HepG2 (cell line): ENCODE measurements around the gene FMNL1. TPM values are rescaled to one million over a fixed set of nuclear protein-coding genes. Genes with fewer than 3 reads are reported as not detected.

Experiments
- BCL6 ChIP-seq: IDR thresholded peaks from 2 replicates; pipeline ENCODE4 v1.6.1; 2016; ENCODE audit warnings: missing genetic modification reagents, missing compliant biosample characterization
- DPF2 ChIP-seq: sonication (generic); formaldehyde crosslinking; IDR thresholded peaks from 2 replicates; pipeline ENCODE4 v1.4.0; 2020; ENCODE audit warnings: mild to moderate bottlenecking, low read depth, missing genetic modification reagents, borderline replicate concordance
- EED ChIP-seq: sonication (generic); formaldehyde crosslinking; IDR thresholded peaks from 2 replicates; pipeline ENCODE4 v1.5.0; 2020; ENCODE audit warnings: mild to moderate bottlenecking, missing genetic modification reagents
- HOXA5 ChIP-seq: sonication (generic); formaldehyde crosslinking; IDR thresholded peaks from 2 replicates; pipeline ENCODE4 v1.4.0; 2020; ENCODE audit warnings: missing genetic modification reagents
- MAF1 ChIP-seq: sonication (generic); formaldehyde crosslinking; IDR thresholded peaks from 2 replicates; pipeline ENCODE4 v1.5.0; 2020; ENCODE audit warnings: missing genetic modification reagents, borderline replicate concordance
- SALL2 ChIP-seq: sonication (generic); formaldehyde crosslinking; IDR thresholded peaks from 2 replicates; pipeline ENCODE4 v1.8.1; 2023; ENCODE audit warnings: mild to moderate bottlenecking, missing genetic modification reagents, inconsistent platforms
- SOX13 ChIP-seq, 3 experiments: fragments of 450-650 bp in 1 of 3; sonication (generic) in 1 of 3; formaldehyde crosslinking in 1 of 3; IDR thresholded peaks in 2 of 3; conservative IDR thresholded peaks in 1 of 3; 2 replicates each; pipeline versions ENCODE4 v1.5.0 to v1.6.1; 2016 to 2020; ENCODE audit warnings: antibody characterized with exemption in 1 of 3, mild to moderate bottlenecking in 1 of 3, missing compliant biosample characterization in 1 of 3, missing genetic modification reagents in 1 of 3, moderate library complexity in 1 of 3
- ZC3H13 ChIP-seq: sonication (generic); formaldehyde crosslinking; IDR thresholded peaks from 2 replicates; pipeline ENCODE4 v1.8.1; 2023; ENCODE audit warnings: mild to moderate bottlenecking, missing genetic modification reagents, moderate library complexity
- ZNF230 ChIP-seq: sonication (generic); formaldehyde crosslinking; IDR thresholded peaks from 2 replicates; pipeline ENCODE4 v1.4.0; 2020; ENCODE audit warnings: mild to moderate bottlenecking, missing genetic modification reagents
- ZNF232 ChIP-seq: sonication (generic); formaldehyde crosslinking; IDR thresholded peaks from 2 replicates; pipeline ENCODE4 v1.4.0; 2020; ENCODE audit warnings: missing genetic modification reagents, borderline replicate concordance
- ZNF775 ChIP-seq: sonication (generic); formaldehyde crosslinking; IDR thresholded peaks from 2 replicates; pipeline ENCODE4 v1.4.0; 2020; ENCODE audit warnings: missing genetic modification reagents, mild to moderate bottlenecking, moderate library complexity, borderline replicate concordance
- polyA plus RNA-seq, 8 experiments: library from polyadenylated mRNA; depleted of rRNA in 3 of 8; stranded (reverse) in 7 of 8; unstranded in 1 of 8; fragments of >200 nt; fragmentation: Illumina TruSeq in 4 of 8; extraction: Trizol in 4 of 8; gene quantifications; 2 replicates each; pipeline versions ENCODE4 v1.2.1 to v1.2.3, GENCODE V29; 2011 to 2016; ENCODE audit warnings: low read depth in 4 of 8, missing spikeins in 1 of 8, mixed read lengths in 1 of 8; ENCODE audit not compliant: insufficient read depth in 1 of 8
- total RNA-seq, 5 experiments: library from RNA; depleted of rRNA; stranded (reverse); fragments of >200 nt; fragmentation: Illumina TruSeq; extraction: Trizol; gene quantifications; 2 replicates each; pipeline ENCODE4 v1.2.3, GENCODE V29; 2016; ENCODE audit warnings: low read depth in 1 of 5
- TF ChIP-seq, protein P1 (sequence below): sonication (generic); formaldehyde crosslinking; IDR thresholded peaks from 2 replicates; pipeline ENCODE4 v1.5.0; 2020; ENCODE audit warnings: mild to moderate bottlenecking, missing genetic modification reagents
- TF ChIP-seq, protein P2 (sequence below): sonication (generic); formaldehyde crosslinking; IDR thresholded peaks from 2 replicates; pipeline ENCODE4 v1.5.1; 2020; ENCODE audit warnings: missing genetic modification reagents, mild to moderate bottlenecking, borderline replicate concordance
- TF ChIP-seq, protein P3 (sequence below): sonication (generic); formaldehyde crosslinking; IDR thresholded peaks from 2 replicates; pipeline ENCODE4 v1.5.1; 2020; ENCODE audit warnings: mild to moderate bottlenecking, missing genetic modification reagents, moderate library complexity
- TF ChIP-seq, protein P4 (sequence below): sonication (generic); formaldehyde crosslinking; IDR thresholded peaks from 2 replicates; pipeline ENCODE4 v1.9.0; 2022; ENCODE audit warnings: low read depth, missing genetic modification reagents
- TF ChIP-seq, protein P5 (sequence below): sonication (generic); formaldehyde crosslinking; IDR thresholded peaks from 2 replicates; pipeline ENCODE4 v1.8.0; 2022; ENCODE audit warnings: mild to moderate bottlenecking, missing genetic modification reagents, borderline replicate concordance
- TF ChIP-seq, protein P6 (sequence below): IDR thresholded peaks from 2 replicates; pipeline ENCODE4 v1.6.1; 2016; ENCODE audit warnings: mild to moderate bottlenecking

Gene FMNL1
- total and polyA plus RNA-seq, 2 of the 13 experiments (the other 11 are each of a cell fraction or from before 2014, with no cell fraction given) = 0.53 to 0.70 TPM

DNA sequence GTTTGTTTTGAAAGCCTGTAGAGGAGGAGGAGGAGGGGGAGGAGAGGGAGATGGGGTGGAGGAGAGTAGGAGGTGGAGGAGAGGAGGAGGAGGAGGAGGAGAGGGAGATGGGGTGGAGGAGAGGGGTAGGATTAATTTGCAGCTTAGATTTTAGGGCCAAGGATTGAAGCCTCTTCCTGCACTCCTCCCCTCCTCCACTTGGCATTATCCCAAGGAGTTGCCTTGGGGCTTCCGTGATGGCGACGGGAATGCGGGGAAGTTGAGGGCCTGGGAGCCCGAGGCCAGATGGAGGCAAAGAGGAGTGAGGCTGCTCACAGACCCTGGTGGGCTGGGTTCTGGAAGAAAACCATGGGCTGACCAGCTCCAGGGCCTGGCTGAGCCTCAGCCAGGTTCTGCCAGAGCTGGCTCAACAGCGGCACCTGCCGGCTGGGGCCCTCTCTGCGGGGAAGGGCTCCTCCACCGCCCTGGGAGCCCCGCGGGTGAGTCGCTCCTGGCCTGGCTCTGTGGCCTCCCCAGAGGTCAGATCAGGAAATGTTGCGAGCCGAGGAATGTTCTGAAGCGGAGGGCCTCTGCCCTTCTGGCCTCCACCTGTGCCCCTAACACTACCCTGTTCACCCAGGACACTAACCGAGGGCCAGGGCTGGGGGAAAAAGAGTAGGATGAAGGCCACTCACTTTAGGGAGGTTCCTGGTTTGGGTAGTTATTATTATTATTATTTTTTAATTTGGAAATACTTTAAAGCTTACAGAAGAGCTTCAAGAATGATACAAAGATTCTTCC, 23.9 kb upstream of the FMNL1 start (continued):
- TF ChIP-seq SOX13 (IDR thresholded peaks at IDR 0.05) = no peak
- peak in 1 of 2 experiments; percentile 77; a peak in 2 of 4 replicates for TF ChIP-seq SOX13 (CRISPR knock-in tag; conservative IDR thresholded peaks at IDR 0.05 in 1 of 2, IDR thresholded peaks at IDR 0.05 in 1 of 2)
- TF ChIP-seq, protein P1, sequence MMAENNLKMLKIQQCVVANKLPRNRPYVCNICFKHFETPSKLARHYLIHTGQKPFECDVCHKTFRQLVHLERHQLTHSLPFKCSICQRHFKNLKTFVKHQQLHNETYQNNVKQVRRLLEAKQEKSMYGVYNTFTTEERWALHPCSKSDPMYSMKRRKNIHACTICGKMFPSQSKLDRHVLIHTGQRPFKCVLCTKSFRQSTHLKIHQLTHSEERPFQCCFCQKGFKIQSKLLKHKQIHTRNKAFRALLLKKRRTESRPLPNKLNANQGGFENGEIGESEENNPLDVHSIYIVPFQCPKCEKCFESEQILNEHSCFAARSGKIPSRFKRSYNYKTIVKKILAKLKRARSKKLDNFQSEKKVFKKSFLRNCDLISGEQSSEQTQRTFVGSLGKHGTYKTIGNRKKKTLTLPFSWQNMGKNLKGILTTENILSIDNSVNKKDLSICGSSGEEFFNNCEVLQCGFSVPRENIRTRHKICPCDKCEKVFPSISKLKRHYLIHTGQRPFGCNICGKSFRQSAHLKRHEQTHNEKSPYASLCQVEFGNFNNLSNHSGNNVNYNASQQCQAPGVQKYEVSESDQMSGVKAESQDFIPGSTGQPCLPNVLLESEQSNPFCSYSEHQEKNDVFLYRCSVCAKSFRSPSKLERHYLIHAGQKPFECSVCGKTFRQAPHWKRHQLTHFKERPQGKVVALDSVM (CRISPR knock-in tag) = peak; percentile 99
- peak; percentile 82; the same call in 1 of the 2 replicates for TF ChIP-seq HOXA5 (CRISPR knock-in tag)
- TF ChIP-seq, protein P2, sequence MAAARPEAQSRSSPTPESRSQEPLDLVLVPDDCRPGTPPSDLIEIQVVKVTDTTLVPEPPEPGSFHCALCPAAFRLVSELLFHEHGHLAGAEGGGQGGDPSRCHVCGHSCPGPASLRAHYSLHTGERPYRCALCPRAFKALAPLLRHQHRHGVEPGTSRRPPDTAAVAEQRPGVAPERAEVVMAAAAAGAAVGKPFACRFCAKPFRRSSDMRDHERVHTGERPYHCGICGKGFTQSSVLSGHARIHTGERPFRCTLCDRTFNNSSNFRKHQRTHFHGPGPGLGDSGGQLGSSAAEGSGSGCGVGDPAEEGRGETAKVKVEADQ (CRISPR knock-in tag) = peak; percentile 78; the same call in 1 of the 2 replicates
- TF ChIP-seq ZNF775 = no peak
- TF ChIP-seq, protein P3, sequence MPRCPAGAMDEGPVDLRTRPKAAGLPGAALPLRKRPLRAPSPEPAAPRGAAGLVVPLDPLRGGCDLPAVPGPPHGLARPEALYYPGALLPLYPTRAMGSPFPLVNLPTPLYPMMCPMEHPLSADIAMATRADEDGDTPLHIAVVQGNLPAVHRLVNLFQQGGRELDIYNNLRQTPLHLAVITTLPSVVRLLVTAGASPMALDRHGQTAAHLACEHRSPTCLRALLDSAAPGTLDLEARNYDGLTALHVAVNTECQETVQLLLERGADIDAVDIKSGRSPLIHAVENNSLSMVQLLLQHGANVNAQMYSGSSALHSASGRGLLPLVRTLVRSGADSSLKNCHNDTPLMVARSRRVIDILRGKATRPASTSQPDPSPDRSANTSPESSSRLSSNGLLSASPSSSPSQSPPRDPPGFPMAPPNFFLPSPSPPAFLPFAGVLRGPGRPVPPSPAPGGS (CRISPR knock-in tag) = 0 out of 2 replicates have a peak, but pooled peaks have one; percentile 64
- peak; percentile 52; the same call in 1 of the 2 replicates for TF ChIP-seq MAF1
- TF ChIP-seq, protein P4, sequence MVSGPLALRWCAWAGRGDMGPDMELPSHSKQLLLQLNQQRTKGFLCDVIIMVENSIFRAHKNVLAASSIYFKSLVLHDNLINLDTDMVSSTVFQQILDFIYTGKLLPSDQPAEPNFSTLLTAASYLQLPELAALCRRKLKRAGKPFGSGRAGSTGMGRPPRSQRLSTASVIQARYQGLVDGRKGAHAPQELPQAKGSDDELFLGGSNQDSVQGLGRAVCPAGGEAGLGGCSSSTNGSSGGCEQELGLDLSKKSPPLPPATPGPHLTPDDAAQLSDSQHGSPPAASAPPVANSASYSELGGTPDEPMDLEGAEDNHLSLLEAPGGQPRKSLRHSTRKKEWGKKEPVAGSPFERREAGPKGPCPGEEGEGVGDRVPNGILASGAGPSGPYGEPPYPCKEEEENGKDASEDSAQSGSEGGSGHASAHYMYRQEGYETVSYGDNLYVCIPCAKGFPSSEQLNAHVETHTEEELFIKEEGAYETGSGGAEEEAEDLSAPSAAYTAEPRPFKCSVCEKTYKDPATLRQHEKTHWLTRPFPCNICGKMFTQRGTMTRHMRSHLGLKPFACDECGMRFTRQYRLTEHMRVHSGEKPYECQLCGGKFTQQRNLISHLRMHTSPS (CRISPR knock-in tag) = no peak
- peak; percentile 75 for TF ChIP-seq BCL6 (CRISPR knock-in tag)
- peak; percentile 23; the same call in 1 of the 2 replicates for TF ChIP-seq DPF2 (CRISPR knock-in tag)
- peak; percentile 80 for TF ChIP-seq SALL2 (CRISPR knock-in tag)
- peak; percentile 96 for TF ChIP-seq ZNF230 (CRISPR knock-in tag)
- TF ChIP-seq, protein P5, sequence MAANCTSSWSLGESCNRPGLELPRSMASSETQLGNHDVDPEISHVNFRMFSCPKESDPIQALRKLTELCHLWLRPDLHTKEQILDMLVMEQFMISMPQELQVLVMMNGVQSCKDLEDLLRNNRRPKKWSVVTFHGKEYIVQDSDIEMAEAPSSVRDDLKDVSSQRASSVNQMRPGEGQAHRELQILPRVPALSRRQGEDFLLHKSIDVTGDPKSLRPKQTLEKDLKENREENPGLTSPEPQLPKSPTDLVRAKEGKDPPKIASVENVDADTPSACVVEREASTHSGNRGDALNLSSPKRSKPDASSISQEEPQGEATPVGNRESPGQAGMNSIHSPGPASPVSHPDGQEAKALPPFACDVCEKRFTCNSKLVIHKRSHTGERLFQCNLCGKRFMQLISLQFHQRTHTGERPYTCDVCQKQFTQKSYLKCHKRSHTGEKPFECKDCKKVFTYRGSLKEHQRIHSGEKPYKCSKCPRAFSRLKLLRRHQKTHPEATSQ (CRISPR knock-in tag) = no peak
- peak; percentile 70; the same call in 1 of the 2 replicates for TF ChIP-seq ZNF232 (CRISPR knock-in tag)
- no peak for TF ChIP-seq ZC3H13 (CRISPR knock-in tag)
- TF ChIP-seq EED (CRISPR knock-in tag) = peak; percentile 64
- TF ChIP-seq, protein P6, sequence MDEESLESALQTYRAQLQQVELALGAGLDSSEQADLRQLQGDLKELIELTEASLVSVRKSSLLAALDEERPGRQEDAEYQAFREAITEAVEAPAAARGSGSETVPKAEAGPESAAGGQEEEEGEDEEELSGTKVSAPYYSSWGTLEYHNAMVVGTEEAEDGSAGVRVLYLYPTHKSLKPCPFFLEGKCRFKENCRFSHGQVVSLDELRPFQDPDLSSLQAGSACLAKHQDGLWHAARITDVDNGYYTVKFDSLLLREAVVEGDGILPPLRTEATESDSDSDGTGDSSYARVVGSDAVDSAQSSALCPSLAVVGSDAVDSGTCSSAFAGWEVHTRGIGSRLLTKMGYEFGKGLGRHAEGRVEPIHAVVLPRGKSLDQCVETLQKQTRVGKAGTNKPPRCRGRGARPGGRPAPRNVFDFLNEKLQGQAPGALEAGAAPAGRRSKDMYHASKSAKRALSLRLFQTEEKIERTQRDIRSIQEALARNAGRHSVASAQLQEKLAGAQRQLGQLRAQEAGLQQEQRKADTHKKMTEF (CRISPR knock-in tag) = peak; percentile 91
